NCI-H2196 (cell line): ENCODE results near the gene MCF2L.
"Not testable (repeated sequence)": the region's sequence is repeated elsewhere in the genome, so short reads cannot be mapped to it uniquely, and the experiment has no call there.

Source experiments
- DNase-seq: peaks from one replicate; lab custom pipeline; 2025; ENCODE audit not compliant: unreplicated experiment; lab: John Stamatoyannopoulos, UW

The MCF2L gene

GRCh38 chr13:113046883-113047244, 77.8 kb downstream of the MCF2L start:
- DNase-seq, result no peak

- no peak for DNase-seq
Observed at GRCh38 chr13:113047587-113047986, 78.6 kb downstream of the MCF2L start.

GRCh38 chr13:113048766-113049165, 79.8 kb downstream of the MCF2L start:
- DNase-seq, result no peak

DNA sequence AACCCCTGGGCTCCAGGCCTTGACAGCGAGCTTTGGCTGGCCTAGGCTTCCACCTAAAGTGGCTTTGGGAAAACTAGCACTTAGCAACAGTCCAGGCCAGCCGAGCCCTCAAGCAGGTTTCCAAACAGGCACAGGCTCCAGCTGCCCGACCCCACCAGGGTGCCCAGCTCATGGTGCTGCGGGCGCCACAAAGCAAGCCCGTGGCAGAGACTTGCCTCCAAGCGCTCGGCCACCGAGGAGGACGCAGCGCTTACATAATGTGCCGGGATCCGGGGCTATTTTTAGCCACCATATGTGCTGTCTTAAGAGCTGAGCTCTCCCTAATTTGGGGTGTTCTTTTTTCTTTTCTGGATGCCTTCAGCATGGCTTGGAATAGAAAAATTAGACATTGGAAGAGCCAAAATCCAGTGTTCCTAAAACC, 80.5 kb downstream of the MCF2L start:
- DNase-seq, result no peak

GRCh38 chr13:113049981-113050380, 81.0 kb downstream of the MCF2L start:
- no peak for DNase-seq

- DNase-seq, result no peak
Observed at GRCh38 chr13:113050734-113051431, 81.9 kb downstream of the MCF2L start.

- no peak for DNase-seq
Observed at GRCh38 chr13:113051641-113052040, 82.6 kb downstream of the MCF2L start.

DNA sequence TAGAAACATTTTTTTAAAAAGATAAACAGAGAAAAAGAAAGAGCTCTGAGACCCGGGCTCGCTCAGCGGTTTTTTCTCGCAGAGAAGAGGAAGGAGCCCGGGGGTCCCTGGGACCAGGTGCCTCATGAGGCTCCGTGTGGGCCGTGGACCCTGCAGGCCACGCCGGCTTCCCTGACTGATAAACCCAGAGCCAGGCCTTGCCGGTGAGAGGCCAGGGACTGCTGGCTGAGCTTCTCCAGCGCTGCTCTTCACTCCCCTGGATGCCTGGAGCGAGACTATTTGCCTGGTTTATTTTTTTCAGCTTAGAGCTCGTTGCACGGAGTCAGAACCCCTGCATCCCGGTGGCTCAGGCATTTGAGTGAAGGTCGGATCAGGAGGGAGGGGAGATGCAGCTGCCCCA, 83.2 kb downstream of the MCF2L start:
- no peak for DNase-seq

DNA sequence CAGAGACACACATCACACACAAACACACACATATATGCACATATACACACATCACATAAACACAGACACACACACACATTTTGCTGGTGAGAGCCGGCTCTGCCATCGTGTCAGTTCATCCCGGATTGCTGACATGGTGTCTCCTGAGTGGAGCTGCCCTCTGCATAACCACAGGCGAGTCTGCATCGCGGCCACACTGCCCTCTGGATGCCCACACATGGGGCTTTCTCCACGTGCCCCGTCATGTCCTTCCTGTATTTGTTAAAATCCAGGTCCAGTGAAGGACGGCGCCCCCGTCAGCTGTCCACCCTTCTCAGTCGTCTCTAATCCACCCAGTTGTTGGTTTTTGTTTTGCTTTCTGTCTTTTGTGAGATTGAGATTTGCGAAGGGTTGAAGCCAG, 84.0 kb downstream of the MCF2L start:
- DNase-seq, result no peak

DNA sequence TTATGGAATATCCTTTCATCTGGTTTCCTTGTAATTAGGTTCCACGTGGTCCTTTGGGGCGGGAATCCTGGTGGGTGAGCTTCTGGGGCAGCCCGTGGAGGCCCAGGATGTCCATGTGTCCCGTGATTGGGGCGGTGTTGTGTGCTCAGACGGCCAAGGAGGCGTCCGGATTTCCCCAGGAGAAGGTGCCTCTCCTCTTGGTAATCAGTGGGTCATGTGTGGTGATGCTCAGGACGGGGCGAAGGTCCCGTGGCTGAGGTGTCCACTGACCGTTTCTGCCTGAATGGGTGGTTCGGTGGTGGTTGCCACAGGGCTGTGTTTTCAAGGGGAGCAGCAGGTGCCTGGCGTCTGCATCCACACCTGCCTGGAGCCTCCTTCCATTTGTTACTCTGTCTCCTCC, 84.4 kb downstream of the MCF2L start:
- no peak for DNase-seq

- no peak for DNase-seq
Observed at GRCh38 chr13:113053801-113054604, 85.0 kb downstream of the MCF2L start.

- no peak for DNase-seq
Observed at GRCh38 chr13:113057084-113057483, 88.1 kb downstream of the MCF2L start.

- DNase-seq, result not testable (repeated sequence)
Observed at GRCh38 chr13:113057559-113057958, 88.5 kb downstream of the MCF2L start.

- DNase-seq, result no peak
Observed at GRCh38 chr13:113058129-113058987, 89.3 kb downstream of the MCF2L start.

DNA sequence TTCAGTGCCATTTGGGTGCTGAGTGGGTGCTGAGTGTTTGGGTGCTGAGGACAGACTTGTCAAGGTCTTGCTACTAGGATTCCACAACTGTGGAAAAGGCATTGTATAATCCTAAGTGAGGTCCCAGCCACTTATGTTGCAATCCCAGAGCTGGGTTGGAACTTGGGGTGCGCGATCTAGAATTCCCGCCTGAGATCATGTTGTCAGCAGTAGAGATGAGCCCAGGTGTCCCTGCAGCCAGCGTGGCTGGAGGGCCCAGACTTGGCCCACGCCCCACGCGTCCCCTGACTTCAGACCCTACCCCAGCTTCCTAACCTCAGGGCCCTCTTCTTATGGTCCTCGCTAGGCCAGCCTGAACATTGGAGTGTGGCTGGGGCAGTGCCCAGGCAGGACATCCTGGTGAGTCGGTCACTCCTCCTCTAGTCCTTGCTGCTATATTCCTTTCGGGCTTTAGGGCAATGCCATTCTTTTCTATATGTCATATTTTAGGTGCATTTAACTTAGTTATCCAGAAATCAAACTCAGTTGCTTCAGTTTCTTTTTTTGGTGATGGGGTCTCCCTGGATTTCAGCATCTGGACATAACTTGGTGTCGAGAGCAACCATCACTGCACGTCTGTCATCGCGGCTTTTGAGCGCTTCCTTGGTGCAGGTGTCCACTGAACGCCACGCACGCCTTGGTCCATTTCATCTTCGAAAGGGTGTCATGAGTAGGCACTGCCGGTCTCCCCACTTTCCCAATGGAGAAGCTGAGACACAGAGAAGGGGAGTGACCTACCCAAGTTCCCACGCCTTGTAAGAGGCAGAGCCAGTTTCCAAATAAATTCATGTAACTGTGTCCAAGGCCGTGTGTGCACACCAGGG, 90.2 kb downstream of the MCF2L start:
- DNase-seq, result no peak

DNA sequence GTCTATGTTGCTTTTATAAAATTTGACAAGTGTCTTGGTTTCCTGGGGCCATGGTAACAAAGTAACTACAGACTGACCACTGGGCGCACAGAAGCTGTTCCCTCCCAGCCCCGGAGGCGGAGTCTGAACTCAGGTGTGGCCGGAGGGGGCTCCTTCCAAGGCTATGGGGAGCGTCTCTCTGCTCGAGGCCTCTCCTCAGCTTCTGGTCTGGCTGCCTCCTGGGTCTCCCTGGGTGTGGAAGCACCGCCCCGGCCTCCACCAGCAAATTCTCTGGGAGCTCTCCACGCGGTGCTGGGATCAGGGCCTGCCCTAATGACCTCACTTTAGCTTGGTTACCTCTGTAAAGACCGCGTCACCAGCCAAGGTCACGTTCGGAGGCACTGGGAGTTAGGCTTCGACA, 90.9 kb downstream of the MCF2L start:
- no peak for DNase-seq

DNA sequence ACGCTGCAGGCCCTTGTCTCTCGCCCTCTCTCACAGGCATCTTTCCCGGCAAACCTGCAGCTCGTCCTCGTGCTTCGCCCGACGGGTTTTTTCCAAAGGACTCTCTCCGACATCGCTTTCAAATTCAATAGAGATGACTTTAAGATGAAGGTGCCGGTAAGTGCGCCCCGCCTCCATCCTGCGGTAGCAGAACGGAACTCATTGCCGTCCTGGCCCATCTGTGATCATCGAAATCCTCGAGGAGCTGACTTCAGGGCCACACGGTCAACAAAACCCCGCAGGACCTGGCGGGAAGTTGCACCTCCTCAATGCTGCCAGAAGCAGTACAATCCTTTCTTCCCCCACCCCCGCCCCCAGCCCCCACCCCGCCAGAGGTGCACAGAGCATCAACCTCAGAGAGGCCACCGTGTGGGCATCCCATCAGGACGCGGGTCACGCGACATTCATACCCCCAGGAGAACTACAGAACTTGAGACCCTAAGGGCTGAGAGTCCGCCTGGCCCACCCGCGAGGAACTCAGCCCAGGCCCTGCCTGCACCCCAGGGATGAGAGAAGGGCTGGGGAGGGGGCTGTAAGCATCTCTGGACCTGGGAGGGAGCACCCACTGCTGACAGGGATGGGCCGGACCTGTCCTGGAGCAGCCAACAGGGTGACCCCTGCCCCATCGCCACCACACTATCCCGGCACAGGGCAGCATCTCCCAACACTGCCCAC, 91.7 kb downstream of the MCF2L start:
- no peak for DNase-seq

- DNase-seq, result no peak
Observed at GRCh38 chr13:113061271-113061625, 92.2 kb downstream of the MCF2L start.

GRCh38 chr13:113061796-113062425, 92.9 kb downstream of the MCF2L start:
- no peak for DNase-seq

DNA sequence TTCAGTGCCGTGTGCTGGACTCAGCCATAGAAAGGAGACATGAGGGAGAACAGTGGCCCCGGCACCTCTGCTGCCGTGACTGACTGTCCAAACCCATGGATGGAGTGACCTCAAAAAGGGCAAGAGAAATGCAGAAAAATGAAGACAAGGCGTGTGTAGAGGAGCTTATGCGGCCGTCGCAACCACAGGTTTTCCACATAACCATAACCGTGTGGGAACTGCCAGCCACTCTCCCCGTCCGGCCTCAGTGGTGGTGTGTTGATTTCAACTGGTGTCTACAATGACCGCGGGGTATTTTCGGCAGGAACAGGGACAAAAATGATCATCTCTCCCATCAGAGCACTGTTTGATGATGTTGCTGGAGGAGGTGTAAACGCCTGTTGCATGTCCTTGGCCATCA, 93.7 kb downstream of the MCF2L start:
- DNase-seq, result no peak
